Stimulated activated CD4-positive, alpha-beta T cell treated with anti-CD3 and anti-CD28 coated beads, Interleukin-4, amount 100 ng/mL, for 48 hours (primary cell): ENCODE data around the gene HMBS.
"Not testable (repeated sequence)": the region's sequence is repeated elsewhere in the genome, so short reads cannot be mapped to it uniquely, and the experiment has no call there.

Experiments used
- DNase-seq, 2 donors: peaks; one replicate each; pipeline ENCODE4 v3.0.0-alpha.2; 2020; ENCODE audit warnings: low read depth in 2 of 2

Gene HMBS

DNA sequence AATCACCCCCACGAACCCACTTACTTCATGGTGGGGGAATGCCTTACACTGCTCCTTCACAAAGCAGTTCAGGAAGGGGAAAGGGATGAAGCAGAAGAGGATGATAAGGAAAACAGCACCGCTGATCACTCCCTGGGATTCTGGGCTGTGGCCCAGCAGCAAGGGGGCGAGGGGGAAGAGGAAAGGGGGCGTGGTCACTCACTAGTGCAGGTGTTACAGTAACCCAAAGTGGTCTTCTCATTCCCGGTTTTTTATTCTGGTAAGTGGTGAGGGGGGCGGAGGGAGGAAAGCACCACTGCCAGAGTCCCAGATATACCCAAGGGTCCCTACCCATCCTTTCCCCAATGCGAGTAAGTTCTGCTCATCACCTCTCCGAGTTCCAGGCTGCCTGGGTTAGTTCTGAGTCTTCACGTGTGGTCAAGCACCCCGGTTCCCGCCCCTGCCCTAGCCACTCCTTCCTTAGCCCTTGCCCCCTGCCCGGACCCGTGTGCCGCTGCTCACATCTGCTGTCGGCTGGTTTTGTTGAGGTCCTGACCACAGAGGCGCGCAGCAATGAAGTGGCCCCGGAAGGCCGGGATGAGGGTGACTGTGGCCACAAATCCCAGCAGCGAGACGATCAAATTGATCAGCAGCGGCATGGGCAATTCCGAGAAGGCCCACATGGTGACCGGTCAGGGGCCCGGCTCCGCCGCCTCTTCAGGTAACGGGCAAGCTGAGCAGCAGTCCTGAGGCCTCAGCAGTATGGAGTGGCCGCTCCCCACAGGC lies 16.5 kb downstream of the HMBS start:
- DNase-seq, result peak in 1 of 2 donors; percentile 30

DNA sequence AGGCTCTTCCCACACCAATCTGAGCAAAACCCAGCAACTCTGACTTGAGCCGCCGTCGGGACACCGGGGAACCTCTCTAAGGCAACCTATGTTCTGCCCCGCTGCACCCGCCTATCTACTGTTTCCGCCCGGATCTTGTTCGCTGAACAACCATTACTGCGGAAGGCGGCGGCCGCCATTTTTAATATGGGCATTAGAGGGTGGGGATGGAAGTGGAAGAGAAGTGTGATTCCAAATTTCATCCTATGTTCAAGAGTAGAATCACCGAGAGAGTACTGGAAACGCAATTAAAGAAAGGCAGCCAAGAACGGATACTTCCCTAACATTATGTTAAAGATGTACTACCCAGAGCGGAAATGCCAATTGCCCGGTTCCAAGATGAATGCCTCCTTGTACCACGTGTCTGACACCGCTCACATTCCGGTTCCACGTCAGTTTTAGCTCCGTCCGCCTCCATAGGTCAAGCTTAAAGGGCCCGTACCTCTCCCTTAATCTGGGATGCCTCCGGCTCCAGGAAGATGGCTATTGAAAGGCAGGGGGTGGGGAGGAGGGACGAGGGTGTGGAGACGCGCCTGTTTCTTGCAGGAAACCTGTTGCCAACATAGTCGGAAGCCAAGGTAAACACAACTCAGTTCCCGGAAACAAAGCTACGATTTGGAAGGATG lies 17.2 kb downstream of the HMBS start, which contains the start of gene DPAGT1:
TSS of gene DPAGT1 (minus strand) at position 95 of the 665 bp plus-strand sequence. CDS start 198 bp downstream, outside the sequence.
- peak; percentile 80 to 83 for DNase-seq

DNA sequence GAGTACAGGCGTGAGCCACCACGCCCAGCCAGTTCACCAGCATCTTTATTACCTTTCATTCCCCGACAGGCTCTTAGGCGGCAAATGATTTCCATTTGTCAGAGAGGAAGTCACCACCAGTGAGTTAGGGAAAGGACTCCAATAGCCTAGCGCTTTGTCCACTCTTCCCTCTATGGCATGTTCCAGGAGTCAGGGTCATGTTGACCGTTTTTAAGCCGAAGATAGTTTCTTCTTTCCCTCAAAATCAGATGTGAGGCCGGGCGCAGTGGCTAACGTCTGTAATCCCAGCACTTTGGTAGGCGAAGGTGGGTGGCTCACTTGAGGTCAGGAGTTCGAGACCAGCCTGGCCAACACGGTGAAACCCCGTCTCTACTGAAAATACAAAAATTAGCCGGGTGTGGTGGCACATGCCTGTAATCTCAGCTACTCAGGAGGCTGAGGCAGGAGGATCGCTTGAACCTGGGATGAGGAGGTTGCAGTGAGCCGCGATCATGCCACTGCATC lies 18.5 kb downstream of the HMBS start:
- DNase-seq, result not testable (repeated sequence)

DNA sequence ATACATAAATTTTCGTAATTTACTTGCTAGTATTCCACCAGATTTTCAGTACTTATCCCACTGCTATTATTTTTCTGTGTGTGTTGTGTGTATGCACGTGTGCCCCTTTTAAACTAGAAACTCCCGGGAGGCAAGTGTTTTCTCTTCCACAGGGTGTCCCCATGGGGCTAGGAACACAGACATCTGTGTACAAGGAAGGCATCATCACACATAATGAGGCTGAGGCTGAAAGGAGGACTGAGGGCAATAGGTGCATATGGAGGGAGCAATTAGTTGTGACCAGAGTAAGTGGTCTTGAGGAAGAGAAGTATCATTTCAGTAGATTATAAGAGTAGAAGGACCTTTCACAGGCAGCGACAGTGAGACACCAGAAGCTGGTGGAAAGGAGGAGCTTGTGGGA lies 19.1 kb downstream of the HMBS start:
- no peak for DNase-seq

DNA sequence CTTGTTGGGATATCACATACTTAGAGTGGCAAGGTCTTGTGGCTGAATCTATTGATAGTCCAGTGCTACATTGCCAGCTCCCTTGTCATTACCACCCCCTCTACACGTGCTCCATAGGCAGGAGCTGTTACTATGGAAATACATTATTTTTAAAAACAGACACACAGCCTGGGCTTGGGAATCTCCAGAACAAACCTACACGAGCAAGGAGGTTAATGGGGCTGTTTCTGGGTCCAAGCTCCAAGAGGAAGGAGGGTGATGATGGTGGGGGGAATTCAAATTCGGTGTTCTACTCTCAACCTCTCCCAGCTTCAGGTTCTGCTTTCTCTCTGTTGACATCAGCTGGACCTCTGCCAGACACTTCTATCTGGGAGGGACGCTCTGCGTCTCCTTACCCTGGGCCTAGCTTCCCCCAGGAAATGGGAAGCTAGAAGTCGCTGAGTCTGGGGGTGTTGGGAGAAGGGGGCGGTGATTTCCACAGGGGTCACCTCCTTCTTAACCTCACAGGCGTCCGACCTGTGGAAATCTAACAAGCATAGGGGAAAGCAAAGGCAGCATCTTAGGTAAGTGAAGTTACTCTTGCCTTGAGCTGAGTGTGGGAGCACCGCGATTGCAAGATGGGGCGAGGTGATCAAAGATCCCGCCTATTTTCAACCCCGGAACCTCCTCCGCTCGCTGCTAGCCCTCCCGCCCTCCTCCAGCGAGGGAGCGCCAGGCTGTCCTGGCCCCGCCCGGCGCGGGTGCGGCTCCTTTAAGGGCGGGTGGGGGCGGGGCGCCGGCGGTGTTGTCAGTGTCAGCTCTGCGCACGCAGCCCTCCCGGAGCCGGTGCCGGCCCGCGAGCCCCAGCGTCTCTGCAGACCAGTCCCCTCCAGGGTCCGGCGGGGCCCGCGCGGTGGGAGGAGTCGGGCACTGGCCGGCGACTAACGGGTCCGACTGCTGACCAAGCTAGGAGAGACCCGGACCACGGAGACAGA lies 22.2 kb downstream of the HMBS start, which contains the start of gene C2CD2L:
TSS of gene C2CD2L (plus strand) at position 781 of the 974 bp plus-strand sequence. CDS start 398 bp downstream, outside the sequence.
- DNase-seq, result peak; percentile 81 to 88

DNA sequence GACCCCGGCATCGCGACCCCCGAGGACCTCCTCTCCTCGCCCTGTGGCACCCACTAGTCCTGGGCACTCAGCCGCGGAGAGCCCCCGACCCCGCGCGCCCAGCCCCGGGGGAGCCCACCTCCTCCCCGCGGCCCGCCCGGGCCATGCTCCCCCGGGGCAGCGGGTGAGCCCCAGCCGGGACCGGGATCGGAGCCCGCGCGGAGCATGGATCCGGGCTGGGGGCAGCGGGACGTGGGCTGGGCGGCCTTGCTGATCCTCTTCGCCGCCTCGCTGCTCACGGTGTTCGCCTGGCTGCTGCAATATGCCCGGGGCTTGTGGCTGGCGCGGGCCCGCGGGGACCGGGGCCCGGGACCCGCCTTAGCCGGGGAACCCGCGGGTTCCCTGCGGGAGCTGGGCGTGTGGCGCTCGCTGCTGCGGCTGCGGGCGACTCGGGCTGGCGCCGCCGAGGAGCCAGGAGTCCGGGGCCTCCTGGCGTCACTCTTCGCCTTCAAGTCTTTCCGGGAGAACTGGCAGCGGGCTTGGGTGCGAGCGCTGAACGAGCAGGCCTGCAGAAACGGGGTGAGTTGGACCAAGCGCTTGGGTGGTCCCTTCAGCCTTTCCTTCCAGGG lies 23.0 kb downstream of the HMBS start:
- DNase-seq, result no peak

DNA sequence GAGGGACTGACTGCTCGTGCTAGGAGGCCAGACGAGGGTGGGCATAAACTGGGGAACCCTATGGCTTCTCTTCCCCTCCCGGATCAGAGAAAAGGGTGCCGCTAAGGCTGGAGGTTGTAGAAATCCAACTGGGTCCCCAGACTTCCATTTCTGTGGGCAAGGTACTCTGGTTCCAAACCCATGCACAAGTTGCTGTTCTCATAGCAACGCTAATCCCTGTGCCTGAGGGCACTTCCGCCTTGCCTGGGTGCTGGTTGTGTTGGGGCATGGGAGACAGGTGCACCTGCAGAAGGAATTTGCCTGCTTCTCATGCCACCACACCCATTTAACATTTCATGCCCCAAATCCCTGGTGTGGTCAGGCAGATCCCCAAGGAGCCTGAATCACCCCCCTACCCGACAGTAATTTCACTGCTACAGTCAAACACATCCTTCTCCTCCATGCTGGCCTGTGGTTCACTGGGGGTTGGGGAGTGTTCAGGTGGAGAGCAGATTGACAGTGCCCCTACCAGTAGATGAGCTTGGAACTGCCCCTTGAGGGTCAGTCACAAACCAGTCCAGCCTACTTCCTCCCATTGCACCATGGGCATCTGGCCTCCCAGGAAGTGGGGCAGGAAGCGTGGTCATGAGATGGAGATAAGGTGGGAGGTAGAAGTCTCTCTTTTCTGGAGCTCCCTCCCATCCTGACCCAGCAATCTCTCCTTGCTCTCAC lies 23.6 kb downstream of the HMBS start:
- no peak for DNase-seq

DNA sequence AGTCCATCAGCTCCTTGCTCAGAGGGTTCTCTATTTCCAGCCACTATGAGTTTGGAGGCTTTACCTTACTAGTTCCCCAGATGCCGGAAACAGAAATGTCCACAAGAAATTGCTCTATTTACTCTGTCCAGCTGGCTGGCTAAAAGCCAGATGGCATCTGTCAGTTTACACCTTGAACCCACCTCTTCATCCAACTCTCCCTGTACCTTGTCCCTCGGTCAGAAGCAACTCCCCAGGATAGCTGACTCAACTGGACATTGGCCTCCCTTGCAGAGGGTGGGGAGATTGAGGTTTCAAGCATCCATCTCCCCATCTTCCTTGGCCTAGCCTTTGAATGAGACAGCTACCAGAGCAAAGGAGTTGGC lies 24.2 kb downstream of the HMBS start:
- no peak for DNase-seq

DNA sequence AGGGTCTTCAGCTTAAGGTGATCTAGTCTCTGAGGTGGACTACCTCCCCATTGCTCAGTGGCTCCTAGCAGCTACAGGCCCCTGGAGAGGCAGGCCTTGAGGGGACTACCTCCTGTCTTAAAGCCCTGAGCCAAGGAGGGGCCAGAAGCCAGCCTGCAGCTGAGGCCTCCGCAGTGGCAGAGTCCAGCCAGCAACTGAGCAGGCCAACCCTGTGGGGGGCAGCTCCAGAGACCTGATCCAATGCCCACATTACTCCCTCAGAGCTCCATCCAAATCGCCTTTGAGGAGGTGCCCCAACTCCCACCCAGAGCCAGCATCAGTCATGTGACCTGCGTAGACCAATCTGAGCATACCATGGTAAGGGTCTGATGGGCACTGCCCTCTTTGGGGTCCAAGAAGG lies 25.2 kb downstream of the HMBS start:
- DNase-seq, result no peak

DNA sequence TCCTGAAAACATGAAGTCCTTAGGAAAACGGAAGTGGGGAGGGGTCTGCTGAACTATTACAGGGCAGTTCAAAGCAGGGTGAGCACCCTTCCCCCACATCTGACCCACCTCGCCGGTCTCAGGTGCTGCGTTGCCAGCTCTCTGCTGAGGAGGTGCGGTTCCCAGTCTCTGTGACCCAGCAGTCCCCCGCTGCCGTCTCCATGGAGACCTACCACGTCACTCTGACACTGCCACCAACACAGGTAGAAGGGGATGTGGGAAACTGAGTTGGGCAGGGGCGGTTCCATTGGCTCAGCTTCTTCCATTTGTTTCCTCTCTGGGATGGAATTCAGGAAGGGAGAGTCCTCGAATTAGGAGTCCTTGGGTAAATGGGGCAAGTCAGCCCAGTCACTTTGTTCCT lies 25.8 kb downstream of the HMBS start:
- no peak for DNase-seq

DNA sequence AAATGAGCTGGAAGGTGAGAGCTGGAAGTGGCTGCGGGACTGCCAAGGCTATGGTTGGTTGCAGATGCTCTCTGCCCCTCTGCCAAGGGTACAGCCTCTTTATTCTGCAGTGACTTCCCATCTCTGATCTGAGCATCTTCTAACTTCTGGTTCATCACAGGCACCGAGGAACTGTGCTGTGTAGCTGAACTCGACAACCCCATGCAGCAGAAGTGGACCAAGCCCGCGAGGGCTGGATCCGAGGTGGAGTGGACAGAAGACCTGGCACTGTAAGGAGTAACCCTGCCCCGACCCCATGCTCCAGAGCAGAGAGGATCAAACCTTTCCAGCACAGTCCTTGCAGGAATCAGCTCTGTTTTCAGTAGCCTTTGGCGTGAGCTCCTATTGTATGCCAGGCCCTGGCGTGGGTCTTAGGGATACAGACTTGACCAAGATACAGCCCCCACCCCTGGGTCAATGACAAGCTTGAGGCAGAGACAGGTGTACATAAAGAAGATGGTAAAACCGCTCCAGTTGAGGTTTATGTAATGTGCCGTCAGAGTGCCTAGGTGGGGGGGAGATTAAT lies 26.8 kb downstream of the HMBS start:
- DNase-seq, result no peak

DNA sequence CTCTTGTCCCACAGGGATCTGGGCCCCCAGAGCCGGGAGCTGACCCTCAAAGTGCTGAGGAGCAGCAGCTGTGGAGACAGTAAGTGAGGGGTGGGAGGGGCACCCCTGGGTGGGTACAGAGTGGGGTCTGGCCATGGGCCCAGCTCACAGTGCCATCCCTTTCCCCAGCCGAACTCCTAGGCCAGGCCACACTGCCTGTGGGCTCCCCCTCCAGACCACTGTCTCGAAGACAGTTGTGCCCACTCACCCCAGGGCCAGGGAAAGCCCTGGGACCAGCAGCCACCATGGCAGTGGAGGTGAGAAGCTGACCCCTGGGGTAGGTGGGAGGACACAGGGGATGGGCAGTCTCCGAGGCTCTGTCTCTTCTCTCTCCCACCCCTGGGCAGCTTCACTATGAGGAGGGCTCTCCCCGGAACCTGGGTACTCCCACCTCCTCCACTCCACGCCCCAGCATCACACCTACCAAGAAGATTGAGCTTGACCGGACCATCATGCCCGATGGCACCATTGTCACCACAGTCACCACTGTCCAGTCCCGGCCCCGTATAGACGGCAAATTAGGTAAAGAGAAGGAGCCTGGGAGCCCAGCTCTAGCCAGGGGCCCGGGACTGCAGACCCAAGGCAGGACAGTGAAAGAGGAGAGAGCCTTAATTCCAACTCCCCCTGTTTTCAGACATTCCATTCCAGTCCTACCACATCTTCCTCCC lies 27.8 kb downstream of the HMBS start:
- no peak for DNase-seq

DNA sequence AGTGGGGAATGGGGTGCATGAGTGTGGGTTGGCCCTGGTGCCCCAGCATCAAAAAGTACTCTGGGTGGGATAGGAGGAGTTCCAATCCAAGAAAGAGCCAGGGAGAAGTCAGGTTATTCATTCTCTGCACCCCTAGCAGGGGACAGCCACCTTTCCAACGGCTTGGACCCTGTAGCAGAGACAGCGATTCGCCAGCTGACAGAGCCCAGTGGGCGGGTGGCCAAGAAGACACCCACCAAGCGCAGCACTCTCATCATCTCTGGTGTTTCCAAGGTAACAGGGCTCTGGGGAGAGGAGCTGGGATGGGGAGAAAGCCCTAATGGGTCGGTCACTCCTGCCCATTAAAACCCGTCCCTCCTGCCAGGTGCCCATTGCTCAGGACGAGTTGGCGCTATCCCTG lies 29.0 kb downstream of the HMBS start:
- no peak for DNase-seq

DNA sequence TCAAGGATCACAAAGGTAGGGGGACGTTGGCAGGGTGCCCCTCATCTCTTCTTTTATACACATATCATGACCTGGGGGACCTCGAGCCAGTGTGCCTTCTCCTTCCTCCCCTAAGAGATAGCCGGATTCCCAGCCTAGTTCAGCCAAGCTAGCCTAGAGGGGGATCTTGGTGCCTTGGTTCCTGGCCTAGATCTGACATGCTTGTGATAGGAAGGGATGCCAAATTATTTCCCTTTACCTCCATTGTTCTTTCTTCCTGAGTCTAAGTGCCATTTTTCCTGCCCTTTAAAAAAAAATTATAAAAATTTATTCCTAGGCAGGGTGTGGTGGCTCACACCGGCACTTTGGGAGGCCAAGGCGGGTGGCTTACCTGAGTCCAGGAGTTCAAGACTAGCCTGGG lies 29.7 kb downstream of the HMBS start:
- no peak for DNase-seq

DNA sequence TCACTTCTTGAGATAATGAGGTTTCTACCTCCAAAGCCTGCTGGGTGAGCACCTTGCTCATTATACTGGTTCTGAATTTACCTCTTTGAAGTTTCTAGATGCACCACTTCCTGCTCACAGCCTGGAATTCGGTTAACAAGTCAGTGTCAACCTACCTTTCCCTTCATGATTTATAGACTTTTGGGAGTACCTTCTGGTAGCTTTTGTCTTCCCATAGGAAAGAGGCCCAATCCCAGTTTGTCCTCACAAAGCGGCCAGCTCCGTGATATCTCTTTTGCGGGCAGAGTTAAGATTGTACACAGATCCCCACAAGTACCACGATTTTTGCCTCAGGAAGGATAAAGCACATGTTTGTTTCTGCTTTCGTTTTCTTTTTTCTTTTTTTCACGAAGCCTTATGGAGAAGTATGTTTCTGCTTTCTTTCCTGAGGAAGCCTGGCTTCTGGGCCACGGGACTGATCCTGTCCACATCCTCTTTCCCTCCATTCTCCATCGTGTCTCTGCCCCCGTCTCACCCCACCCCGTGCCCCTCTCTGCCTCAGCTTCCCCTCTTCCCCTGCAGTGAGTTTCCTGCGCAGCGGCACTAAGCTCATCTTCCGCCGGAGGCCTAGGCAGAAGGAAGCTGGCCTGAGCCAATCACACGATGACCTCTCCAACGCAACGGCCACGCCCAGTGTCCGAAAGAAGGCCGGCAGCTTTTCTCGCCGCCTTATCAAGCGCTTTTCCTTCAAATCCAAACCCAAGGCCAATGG lies 31.0 kb downstream of the HMBS start:
- no peak for DNase-seq

DNA sequence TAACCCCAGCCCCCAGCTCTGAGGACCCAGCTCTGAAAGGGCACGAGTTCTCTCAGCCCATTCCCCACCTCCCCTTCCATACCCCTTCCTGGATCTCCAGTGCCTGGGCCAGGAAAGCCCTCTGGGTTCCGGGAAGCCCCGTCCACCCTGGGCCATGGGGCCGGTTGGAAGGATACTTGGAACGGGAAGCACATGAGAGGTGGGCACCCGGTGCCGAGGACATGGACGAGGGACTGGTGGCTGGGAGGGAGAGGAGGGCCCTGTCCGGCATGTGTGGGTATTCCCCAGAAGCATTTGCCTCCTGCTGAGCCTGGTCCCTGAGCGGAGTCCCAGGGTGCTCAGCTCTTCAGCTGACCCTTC lies 31.5 kb downstream of the HMBS start:
- DNase-seq, result no peak

DNA sequence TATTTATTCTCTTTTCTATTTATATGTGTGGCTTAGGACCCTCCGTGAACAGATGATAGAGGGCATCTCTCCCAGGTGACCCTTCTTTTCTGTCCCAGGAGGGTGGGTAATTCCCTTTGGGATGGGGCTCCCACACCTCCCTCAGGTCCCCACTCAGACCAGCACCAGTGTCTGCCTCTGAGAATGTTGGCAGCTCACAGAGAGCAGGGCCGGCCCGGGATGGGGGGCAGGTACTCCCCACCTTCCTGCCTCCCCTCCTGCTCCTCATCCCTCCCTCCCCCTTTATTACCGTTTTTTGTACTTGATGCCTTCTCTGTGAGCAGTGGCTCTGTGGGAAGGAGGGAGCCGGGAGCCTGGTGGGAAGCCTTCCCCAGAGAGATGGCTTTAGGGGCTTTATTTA lies 31.9 kb downstream of the HMBS start:
- no peak for DNase-seq

DNA sequence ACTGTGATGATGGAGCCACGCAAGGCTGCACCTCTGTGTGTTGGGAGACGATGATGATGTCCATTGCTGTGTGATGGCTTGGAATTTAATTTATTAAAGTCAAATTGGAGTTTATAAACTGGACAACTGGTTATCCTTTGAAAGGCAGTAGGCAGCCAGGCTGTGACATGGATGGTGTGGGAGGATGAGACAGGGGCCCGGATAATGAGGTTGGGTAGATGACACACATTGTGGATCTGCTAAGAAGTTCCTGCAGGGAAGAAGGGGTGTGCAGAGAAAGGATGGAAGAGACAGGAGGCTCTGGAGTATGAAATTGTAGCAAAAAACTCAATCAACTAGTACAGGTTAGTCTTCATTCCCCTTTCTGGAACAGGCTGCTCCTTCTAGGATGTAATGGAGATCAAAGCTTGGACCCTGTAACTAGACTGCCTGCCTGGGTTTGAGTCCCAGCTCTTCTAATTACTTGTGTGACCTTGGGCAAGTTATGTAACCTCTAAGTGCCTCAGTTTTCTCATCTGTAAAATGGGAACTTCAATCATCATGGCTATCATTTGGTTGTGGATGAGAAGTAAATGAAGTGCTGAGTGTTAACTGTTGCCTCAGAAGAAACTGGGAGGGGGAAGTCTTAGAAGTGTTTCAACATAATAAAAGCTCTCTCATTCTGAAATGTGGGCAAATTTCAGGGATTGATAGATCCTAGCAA lies 32.5 kb downstream of the HMBS start:
- DNase-seq, result no peak

DNA sequence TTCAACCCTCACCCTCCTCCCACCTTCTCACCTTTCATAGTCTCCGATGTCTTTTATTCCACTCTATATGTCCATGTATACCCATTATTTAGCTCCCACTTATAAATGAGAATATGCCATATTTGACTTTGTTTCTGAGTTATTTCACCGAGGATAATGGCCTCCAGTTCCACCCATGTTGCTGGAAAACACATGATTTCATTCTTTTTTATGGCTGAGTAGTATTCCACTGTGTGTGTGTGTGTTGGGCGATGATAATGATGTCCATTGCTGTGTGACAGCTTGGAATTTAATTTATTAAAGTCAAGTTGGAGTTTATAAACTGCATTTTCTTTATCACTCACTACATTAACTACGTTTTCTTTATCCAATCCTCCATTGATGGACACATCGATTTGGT lies 33.5 kb downstream of the HMBS start:
- DNase-seq, result no peak
